ENCODE measurements around the gene KLHL11.
"Not testable (repeated sequence)": the region's sequence is repeated elsewhere in the genome, so short reads cannot be mapped to it uniquely, and the experiment has no call there.

Gene KLHL11

DNA sequence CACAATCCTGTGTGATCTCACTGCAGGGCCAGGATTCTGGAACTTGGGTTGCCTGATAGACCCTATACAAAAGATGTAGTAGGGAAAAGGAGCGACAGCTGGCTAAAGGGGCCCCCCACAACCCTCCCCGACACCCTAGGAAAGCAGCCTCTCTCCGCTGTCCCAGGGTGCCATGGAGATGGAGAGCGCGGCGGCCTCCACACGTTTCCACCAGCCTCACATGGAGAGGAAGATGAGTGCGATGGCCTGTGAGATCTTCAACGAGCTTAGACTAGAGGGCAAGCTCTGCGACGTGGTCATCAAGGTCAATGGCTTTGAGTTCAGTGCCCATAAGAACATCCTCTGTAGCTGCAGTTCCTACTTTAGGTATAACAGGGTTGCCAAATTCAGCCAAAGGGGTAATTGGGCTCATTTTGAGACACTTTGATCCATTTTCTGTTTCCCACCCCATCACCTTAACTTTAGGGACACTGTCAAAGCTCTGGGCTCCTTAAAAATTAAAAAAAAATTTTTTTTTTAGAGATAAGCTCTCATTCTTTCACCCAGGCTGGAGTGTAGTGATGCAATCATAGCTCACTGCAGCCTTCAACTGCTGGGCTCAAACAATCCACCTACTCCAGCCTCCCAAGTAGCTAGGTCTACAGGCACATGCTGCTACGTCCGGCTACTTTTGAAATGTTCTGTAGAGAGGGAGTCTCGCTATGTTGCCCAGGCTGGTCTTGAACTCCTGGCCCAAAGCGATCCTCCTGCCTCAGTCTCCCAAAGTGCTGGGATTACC lies 27.3 kb downstream of the KLHL11 start, which contains the start of gene KLHL10:
TSS of gene KLHL10 (plus strand) at position 65 of the 778 bp plus-strand sequence. CDS start at position 173, 108 bp downstream.
- DNase-seq (ENCODE audit: low spot score) = no peak

DNA sequence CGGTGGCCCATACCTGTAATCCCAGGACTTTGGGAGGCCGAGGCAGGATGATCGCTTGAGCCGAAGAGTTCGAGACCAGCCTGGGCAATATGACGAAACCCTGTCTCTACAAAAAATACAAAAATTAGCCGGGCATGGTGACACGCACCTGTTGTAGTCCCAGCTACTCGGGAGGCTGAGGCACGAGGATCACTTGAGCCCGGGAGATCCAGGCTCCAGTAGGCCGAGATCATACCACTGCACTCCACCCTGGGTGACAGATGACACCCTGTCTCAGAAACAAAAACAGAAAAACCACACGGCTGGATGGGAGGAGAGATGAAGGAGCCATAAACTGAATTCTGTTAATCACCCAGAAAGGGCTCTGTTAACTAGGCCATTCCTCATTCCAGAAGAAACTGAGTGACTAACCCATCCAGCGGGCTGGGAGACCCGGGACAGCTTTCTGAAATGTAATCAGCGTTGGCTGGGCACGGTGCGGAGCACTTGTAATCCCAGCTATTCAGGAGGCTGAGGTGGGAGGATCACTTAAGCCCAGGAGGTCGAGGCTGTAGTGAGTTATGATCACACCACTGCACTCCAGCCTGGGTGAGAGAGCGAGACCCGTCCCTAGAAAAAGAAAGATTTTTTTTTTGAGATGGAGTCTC lies 28.6 kb downstream of the KLHL11 start:
- no peak for DNase-seq (ENCODE audit: low spot score)

DNA sequence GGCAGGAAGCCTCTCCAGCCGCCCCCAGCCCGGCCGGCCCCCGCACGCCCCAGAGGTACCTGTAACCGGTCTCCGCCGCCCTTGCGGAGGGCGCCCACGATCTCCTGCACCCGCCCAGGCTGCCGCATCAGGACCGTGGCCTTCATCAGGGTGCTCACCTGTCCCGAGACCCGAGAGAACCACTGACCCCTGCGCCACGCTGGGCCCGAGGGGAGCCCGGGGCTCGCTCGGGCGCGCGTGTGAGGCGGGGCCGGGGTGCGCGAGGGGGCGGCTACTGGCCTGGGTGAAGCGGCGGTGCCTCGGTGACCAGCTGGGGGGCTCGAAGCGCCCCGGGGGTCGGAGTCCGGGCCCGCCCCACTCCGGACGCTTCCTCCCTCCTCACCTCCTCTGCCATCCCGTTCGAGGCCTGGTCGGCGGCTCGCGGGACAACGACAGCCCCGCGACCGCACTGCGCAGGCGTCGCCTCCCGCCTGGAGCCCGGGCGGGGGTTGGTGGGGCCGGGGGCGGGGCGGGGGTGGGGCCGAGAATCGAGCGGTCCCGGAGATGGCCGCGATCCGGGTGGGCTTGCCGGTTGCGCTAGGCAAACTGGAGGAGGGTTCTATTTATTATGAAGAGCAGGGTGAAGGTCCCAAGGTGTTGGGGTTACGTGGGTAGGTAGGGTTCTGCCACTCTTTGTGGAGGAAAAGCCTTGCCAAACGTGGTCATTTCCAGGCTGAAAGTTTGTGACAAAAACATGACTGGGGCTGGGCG lies 29.2 kb downstream of the KLHL11 start, which contains the start of gene NT5C3B:
TSS of gene NT5C3B (minus strand) at position 433 of the 750 bp plus-strand sequence. CDS start at position 394, 39 bp downstream.
- DNase-seq (ENCODE audit: low spot score) = peak; percentile 37

DNA sequence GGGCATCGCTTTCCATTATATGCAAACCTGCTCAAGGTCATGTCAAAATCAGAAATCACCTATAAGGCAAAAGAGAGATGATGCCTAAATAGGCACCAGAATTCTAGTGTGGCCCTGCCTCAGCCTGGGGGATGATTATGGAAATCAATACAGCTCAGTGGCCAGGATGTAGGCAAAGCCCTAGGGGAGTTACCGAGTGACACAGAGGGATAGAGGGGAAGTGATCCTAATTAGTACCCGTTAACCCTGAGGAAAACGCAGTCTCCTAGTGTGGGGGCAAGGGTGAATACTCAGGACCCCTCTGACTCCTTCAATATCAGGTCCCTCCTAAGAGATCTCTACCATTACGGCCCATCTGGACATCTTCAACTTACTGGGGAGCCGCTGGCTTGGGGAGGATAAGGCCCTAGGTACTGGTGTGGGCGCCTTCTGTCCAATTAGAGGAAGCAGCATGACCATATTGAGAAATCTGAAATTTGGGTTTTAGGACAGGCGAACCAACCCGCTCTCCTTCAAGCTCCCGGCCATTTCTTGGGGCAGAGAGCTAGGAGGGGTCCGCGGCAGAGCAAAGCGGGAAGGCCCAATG lies 29.9 kb downstream of the KLHL11 start:
- no peak for DNase-seq (ENCODE audit: low spot score)

DNA sequence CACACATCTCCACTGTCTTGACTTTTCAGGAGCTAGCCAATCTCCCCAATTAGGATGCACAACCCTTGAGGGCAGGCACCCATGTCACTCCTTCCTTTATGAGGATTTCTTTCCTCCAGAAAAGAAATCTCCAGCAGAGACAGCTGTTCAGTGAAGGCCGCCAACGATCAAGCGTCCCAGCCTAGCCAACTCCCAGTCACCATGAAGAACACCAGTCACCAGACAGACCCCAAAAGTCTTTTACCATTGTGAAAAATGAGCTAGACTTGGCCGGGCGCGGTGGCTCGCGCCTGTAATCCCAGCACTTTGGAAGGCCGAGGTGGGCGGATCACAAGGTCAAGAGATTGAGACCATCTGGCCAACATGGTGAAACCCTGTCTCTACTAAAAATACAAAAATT lies 35.3 kb downstream of the KLHL11 start:
- not testable (repeated sequence) for DNase-seq (ENCODE audit: low spot score)

DNA sequence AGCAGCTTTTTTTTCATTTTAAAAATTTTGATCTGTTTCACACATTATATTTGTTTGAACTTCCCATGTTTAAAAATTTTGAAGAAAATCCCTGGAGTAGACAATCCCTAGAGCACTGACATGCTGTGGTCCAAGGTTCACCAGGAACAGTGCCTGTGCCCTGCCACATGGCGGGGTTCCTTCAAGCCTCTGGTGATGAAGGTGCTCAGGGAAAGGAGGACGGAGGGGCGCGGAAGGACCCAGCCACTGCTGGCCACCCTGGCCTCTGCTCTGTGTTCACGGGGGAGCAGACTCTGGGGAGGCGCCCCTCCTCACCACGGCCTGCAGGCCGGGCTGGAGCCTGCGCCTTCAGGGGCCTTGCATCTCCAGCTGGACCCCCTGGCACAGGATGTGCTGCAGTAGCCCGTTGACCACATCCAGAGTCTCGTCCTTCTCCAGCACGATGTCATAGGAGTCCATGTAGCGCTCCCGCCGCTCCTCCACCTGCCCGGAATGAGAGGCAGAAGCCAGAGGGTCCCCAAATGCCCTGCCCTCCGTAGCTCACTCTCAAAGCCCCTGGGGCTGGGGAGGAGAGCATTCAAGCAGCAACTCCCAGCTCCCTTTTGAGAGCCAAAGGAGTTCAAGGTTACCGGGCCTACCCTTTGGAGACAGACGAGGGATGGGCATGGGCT lies 39.9 kb downstream of the KLHL11 start:
- no peak for DNase-seq (ENCODE audit: low spot score)

DNA sequence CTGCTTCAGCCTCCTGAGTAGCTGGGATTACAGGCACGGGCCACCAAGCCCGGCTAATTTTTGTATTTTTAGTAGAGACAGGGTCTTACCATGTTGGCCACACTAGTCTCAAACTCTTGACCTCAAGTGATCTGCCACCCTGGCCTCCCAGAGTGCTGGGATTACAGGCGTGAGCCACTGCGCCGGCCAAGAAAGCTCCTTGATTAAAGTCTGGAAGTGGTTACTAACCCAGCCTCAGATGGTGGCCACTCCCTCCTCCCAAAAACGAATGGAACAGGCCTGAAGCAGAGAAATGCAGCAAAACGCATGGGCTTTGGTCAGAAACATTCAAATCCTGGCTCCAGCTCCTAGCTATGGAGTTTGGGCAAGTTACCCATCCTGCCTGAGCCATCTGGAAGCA lies 41.1 kb downstream of the KLHL11 start:
- DNase-seq (ENCODE audit: low spot score) = no peak

DNA sequence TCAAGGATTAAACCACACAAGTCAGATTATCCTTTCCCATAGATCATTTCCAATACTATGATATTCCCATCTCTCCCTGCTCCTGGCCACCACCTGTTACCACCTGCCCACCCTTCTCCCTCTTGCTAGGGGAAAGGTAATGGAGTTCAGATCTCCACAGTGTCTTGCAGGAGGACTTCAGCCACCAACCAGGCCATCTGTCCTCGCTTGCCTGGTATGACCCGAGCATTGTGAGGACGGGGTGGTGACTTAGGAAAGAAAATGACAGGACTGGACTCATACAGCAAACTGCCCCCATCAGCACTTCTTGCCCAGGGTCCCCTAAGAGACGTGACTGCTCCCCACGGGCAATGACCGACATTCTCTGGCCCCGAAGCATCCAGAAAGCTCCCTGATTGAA lies 41.6 kb downstream of the KLHL11 start:
- no peak for DNase-seq (ENCODE audit: low spot score)

DNA sequence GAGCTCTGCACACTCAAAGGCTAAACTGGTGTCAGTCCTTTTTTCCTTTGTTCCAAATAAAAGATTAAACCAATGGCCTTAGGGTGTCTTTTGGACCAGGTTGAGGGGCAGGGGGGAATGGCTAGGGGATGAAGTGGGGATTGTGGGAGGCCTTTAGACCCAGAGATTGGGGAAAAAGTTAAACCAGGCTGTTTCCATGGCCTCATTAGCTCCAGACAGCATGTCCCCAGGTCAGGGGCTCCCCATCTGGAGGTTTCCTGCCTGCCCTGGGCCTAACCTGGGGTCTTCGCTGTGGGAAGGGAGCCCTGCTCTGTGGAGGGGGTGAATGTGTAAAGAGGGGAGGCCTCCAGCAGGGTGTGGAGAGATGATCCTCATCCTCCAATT lies 42.1 kb downstream of the KLHL11 start:
- no peak for DNase-seq (ENCODE audit: low spot score)

DNA sequence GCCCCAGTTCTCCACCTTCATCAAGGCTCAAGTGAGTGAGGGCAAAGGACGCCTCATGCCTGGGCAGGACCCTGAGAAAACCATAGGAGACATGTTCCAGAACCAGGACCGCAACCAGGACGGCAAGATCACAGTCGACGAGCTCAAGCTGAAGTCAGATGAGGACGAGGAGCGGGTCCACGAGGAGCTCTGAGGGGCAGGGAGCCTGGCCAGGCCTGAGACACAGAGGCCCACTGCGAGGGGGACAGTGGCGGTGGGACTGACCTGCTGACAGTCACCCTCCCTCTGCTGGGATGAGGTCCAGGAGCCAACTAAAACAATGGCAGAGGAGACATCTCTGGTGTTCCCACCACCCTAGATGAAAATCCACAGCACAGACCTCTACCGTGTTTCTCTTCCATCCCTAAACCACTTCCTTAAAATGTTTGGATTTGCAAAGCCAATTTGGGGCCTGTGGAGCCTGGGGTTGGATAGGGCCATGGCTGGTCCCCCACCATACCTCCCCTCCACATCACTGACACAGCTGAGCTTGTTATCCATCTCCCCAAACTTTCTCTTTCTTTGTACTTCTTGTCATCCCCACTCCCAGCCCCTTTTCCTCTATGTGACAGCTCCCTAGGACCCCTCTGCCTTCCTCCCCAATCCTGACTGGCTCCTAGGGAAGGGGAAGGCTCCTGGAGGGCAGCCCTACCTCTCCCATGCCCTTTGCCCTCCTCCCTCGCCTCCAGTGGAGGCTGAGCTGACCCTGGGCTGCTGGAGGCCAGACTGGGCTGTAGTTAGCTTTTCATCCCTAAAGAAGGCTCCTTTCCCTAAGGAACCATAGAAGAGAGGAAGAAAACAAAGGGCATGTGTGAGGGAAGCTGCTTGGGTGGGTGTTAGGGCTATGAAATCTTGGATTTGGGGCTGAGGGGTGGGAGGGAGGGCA lies 42.7 kb downstream of the KLHL11 start:
- DNase-seq (ENCODE audit: low spot score) = no peak

DNA sequence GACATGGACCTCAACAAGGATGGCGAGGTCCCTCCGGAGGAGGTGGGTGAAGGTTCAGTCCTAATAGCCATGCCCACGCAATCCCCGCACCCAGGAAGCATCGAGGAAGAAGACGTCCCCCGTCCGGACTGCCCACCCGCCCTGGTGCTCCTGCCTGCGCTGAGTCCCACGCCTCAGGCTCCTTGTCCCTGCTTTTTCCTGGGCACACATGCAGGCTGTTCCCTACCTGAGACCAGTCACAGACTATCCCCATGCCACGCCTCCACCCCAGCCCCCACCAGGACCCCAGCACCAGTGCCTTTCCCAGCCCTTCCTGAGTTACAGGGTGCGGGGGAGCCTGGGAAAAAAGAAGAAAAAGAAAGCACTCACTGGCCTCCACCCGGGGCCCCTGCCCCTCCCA lies 43.4 kb downstream of the KLHL11 start:
- DNase-seq (ENCODE audit: low spot score) = no peak

DNA sequence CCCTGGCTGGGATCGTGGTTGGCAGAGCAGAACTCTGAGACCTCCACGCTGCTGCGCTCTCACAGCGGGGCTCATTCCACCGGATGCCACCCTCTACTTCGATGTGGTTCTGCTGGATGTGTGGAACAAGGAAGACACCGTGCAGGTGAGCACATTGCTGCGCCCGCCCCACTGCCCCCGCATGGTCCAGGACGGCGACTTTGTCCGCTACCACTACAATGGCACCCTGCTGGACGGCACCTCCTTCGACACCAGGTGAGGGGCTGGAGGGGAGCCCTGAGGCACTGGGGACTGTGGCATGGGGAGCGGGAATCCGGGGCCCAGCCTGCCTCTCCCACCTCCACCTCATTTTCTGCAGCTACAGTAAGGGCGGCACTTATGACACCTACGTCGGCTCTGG lies 47.2 kb downstream of the KLHL11 start:
- no peak for DNase-seq (ENCODE audit: low spot score)

DNA sequence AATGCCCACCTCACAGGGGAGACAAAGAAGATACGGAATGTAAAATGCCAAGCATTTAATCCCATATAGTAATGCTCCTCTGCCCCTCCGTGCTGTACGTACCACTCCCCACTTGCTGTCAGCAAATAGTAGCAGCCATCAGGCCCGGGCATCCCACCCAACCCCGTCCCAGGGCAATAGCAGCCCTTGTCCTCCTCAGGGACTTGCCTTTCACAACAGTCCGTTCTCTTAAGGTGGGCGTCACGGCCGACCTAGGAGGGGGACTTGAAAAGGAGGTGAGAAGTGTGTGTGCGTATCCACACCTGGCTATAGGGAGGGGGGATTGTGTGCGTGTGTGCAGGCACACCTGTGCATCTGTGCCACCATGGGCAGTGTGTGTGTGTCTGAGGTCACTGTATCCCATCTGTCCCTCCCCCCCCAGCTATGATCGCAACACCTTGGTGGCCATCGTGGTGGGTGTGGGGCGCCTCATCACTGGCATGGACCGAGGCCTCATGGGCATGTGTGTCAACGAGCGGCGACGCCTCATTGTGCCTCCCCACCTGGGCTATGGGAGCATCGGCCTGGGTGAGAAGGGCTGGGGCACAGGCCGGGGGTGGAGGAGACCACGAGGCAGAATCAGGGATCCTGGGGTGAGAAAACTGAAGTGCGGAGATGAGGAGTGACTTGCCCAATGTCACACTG lies 48.4 kb downstream of the KLHL11 start:
- no peak for DNase-seq (ENCODE audit: low spot score)

DNA sequence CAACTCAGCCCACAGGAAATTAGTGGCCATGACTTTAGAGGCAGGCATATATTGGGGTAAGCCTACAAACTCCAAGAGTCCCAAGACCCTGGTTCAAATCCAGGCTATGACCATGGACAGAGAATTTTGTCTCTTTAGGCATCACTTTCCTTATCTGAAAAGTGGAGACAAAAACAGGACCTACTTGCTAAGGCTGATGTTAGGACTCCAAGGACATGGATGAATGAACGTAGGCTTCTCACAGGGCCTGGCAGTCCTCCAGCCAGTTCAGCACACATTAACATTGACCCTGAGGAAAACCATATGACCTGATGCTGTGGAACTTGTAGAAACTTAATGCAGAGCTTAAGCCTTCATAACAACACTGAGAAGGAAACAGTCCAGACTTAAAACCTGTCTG lies 51.0 kb downstream of the KLHL11 start:
- no peak for DNase-seq (ENCODE audit: low spot score)

DNA sequence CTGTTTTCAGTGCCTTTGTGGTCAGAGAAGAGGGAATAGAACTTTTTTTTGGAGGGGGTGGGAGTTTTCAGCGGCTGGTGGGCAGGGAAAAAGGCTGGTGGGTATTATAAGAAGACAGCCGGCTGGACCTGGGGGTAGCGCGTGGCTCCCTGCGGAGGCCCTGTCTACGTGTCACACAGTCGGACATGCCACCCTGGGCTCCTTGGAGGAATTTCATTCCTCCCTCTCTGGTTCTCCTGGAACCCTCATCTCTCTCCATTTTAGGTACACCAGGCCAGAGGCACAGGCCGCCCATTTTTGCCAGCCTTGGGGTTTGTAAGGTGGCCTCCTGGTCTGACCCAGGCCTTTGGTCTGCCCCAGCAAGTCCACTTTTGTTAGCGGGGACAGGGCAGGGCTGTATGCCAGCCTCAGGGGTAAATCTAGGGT lies 51.5 kb downstream of the KLHL11 start:
- no peak for DNase-seq (ENCODE audit: low spot score)

DNA sequence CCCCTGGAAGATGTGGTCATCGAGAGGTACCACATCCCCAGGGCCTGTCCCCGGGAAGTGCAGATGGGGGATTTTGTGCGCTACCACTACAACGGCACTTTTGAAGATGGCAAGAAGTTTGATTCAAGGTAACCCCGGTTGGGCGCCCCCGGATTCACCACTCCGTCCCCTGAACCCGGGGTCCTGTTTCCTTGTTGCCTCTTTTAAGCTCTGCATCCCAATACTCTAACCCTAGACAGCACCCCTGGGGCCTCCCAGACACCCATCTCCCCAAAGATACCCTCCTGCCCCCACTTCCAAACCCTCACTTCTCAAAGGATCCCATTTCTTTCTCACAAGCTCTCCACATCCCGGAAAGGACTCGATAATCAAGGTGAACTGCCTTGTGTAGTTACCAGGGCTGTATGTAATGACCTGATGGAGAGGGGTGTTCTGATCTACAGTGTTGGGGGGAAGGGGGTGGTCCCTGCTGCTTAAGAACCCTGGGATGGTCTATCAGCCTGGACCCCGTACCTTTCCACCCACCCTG lies 52.0 kb downstream of the KLHL11 start:
- DNase-seq (ENCODE audit: low spot score) = no peak

DNA sequence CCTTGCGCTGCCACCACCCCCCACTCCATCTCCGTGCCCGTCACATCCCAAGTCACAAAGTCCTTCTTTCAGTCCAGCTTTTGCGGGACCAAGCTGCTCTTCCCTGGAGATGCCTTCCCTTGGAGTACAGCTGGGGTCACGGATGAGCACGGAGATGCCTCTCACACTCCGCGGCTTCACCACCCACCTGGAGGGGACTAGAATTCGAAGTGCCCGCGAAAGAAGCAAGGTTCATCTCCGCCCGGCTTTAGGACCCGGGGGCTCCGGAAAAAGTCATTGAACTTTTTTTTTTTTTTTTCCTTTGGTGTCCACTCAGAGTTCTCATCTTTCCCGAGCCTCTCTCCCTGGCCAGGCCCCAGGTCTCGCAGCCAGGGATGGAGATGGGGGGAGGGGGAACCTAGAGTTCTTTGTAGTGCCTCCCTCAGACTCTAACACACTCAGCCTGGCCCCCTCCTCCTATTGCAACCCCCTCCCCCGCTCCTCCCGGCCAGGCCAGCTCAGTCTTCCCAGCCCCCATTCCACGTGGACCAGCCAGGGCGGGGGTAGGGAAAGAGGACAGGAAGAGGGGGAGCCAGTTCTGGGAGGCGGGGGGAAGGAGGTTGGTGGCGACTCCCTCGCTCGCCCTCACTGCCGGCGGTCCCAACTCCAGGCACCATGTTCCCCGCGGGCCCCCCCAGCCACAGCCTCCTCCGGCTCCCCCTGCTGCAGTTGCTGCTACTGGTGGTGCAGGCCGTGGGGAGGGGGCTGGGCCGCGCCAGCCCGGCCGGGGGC lies 52.7 kb downstream of the KLHL11 start, which contains the start of gene FKBP10:
TSS of gene FKBP10 (plus strand) at position 624 of the 771 bp plus-strand sequence. CDS start at position 655, 31 bp downstream.
- DNase-seq (ENCODE audit: low spot score) = peak; percentile 36

DNA sequence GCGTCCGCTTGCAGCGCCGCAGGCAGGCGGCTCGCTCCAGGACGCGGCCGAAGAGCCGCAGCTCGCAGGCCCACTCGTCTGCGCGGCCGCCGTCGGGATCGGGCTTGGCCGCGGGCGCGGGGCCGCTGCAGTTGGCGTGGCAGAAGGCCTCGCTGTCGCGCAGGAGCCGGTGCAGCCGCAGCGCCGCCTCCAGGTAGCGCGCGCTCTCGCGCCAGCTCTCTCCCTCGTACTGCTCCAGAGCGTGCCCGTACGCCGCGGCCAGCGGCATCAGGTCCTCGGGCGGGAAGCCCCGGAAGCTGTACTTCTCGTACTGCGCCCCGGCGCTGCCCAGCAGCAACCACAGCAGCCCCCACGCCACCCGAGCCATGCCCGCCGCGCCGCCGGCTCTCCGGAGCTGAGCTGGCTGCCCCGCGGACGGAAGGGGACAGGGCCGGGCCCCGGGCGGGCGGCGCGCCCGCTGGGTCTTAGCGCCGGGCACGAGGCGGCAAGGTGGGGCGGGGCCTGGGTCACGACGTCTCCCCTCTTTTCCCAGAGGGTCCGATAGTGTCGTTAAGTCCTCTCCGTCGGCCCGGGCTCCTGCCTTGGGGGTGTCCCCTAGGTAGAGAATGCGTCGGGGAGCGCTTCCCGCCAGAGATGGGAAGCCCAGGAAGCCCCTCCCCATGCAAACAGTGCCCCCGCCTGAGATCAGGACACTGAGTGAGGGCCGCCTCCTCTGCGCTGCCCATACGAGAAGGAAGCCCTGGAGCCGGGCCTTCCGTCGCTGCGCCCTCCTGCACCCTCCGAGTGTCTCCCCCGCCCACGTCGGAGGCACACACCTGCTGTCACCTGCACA lies 53.5 kb downstream of the KLHL11 start, which contains the start of gene P3H4:
TSS of gene P3H4 (minus strand) at position 401 of the 832 bp plus-strand sequence. CDS start at position 367, 34 bp downstream.
- peak; percentile 71 for DNase-seq (ENCODE audit: low spot score)
